ENCODE data around the gene NRXN2. TPM values are rescaled to one million over a fixed set of nuclear protein-coding genes. Genes with fewer than 3 reads are reported as not detected.

The NRXN2 gene
- polyA plus RNA-seq, 4 donors = 0.45 to 8.9 (median 2.7) TPM

DNA sequence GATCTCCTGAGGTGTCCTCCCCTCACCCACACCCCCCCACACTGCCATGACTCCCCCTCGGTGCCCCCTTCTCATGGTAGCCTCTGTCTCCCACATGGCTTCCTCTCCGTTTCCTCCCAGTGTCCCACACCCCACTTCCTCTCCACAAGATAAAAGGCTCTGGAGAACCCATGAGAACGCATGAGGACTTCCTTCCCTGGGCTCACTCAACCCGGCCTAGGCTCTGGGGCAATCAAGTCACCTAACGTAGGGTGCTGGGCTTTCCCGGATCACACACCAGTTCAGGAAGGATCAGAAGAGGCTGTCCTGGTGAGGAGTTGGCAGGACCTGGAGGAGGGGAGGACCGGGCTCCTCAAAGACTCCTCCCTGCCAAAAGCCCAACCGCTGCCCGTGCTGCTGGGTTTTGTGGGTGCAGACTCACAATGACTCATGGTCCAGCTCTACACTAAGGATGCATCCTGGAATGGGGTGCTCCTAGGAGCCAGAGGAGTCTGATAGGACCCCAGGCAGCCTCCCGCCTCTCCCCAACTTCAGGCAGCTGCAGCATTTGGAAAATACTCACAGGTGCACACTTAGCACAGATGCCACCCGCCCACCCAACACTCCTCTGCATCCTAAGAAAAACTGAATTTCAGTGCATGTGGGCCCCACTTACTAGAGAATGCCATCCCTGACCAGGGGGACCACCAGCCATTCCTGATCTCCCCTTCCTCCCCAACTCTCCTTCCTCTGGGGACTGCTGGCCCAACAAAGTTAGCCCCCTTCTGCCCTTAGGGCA lies 110.9 kb downstream of the NRXN2 start:
- Histone ChIP-seq H3K27ac (ENCODE audit: low read depth in 1 of 3, low read length in 2 of 3) (no peak overlapping the region), H3K27me3 (ENCODE audit: control insufficient read depth in 3 of 3, insufficient read depth in 3 of 3, low read length in 3 of 3) (peaks cover 0 to 20% (median 2%) of the 10 kb centered on the region in 3 donors), H3K4me3 (ENCODE audit: low read depth in 1 of 3, low read length in 3 of 3) (no peak overlapping the region), H3K4me1 (ENCODE audit: control insufficient read depth in 3 of 3, insufficient read depth in 2 of 3, low read depth in 1 of 3, low read length in 2 of 3) (peaks cover 0 to 3% (median 0%) of the 10 kb centered on the region in 3 donors), H3K36me3 (ENCODE audit: control insufficient read depth in 3 of 3, insufficient read depth in 2 of 3, low read depth in 1 of 3, low read length in 3 of 3) (peaks cover 0 to 25% (median 0%) of the 10 kb centered on the region in 3 donors), H3K9me3 (ENCODE audit: control insufficient read depth in 2 of 2, insufficient read depth in 1 of 2, low read depth in 1 of 2, low read length in 1 of 2) (no peaks in the 10 kb centered on the region)
- no peak for DNase-seq
- WGBS, 3 donors = 67 to 83% (median 67%) methylated on average over 11 of the region's 11 CpGs
- FAIRE-seq = no peak

DNA sequence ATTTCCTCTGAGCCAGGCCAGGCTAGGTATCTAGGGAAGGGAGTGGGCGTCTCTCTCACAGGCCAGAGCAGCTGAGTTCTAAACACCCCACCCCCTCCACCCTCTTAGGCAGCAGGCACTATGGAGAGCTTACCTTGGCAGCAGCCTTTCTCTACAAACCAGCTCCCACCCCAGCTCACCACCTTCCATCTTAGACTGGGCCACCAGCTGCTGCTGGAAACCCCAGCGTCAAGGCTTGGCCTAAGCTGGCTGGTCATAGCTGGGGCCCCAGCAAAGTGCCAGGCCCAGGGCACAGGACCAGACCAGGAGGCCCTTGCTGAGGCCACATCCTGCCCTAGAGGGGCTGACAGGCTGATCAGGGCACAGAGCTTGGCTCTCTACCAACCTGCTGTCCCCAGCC lies 111.8 kb downstream of the NRXN2 start:
- H3K9me3 ChIP-seq (ENCODE audit: control insufficient read depth in 2 of 2, insufficient read depth in 1 of 2, low read depth in 1 of 2, low read length in 1 of 2) = no peaks in the 10 kb centered on the region
- peaks cover 0 to 23% (median 2%) of the 10 kb centered on the region in 3 donors for H3K27me3 ChIP-seq (ENCODE audit: control insufficient read depth in 3 of 3, insufficient read depth in 3 of 3, low read length in 3 of 3)
- 76 to 91% (median 85%) methylated on average over 2 of the region's 2 CpGs for WGBS, 3 donors
- H3K27ac ChIP-seq (ENCODE audit: low read depth in 1 of 3, low read length in 2 of 3) = no peak overlapping the region
- H3K4me3 ChIP-seq (ENCODE audit: low read depth in 1 of 3, low read length in 3 of 3) = no peak overlapping the region
- peaks cover 0 to 3% (median 0%) of the 10 kb centered on the region in 3 donors for H3K4me1 ChIP-seq (ENCODE audit: control insufficient read depth in 3 of 3, insufficient read depth in 2 of 3, low read depth in 1 of 3, low read length in 2 of 3)
- H3K36me3 ChIP-seq (ENCODE audit: control insufficient read depth in 3 of 3, insufficient read depth in 2 of 3, low read depth in 1 of 3, low read length in 3 of 3) = peaks cover 0 to 27% (median 0%) of the 10 kb centered on the region in 3 donors
- no peak for DNase-seq
- no peak for FAIRE-seq

- Histone ChIP-seq H3K27me3 (ENCODE audit: control insufficient read depth in 3 of 3, insufficient read depth in 3 of 3, low read length in 3 of 3) (peaks cover 0 to 23% (median 2%) of the 10 kb centered on the region in 3 donors), H3K9me3 (ENCODE audit: control insufficient read depth in 2 of 2, insufficient read depth in 1 of 2, low read depth in 1 of 2, low read length in 1 of 2) (no peaks in the 10 kb centered on the region), H3K27ac (ENCODE audit: low read depth in 1 of 3, low read length in 2 of 3) (no peak overlapping the region), H3K4me1 (ENCODE audit: control insufficient read depth in 3 of 3, insufficient read depth in 2 of 3, low read depth in 1 of 3, low read length in 2 of 3) (peaks cover 0 to 3% (median 0%) of the 10 kb centered on the region in 3 donors), H3K36me3 (ENCODE audit: control insufficient read depth in 3 of 3, insufficient read depth in 2 of 3, low read depth in 1 of 3, low read length in 3 of 3) (peaks cover 0 to 24% (median 0%) of the 10 kb centered on the region in 3 donors), H3K4me3 (ENCODE audit: low read depth in 1 of 3, low read length in 3 of 3) (no peak overlapping the region)
- FAIRE-seq = no peak
- WGBS, 3 donors = 95 to 100% (median 96%) methylated on average over 3 of the region's 3 CpGs
- DNase-seq = no peak
These were observed 112.4 kb downstream of the NRXN2 start for GRCh38 chr11:64610596-64610995.

DNA sequence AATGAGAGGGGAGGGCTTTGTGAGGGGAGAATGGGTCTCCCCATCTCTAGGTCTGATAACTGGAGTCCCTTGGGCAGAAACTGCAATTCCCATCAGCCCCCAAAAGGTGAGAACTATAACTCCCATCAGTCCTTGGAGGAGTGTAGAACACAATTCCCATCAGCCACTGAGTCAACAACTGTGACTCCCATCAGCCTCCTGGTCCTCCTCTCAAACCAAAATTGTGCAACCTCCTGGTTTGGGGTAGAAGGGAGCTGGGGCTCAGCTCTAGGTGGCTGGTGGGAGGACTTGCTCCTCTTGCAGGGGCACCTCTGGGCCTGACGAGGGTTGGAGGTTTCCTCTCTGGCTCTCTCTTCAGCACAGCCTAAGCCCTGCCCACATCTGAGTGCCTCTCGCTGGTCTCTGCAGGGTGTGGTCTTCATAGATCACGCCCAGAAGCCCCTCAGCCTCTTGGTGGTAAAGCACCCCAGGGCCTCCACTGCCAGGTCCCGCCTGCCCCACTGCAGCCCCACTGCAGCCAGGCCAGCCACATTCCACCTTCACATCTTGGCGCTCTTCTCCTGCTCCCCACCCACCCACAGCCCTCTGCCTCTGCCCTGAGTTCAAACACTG lies 113.5 kb downstream of the NRXN2 start:
- no peak overlapping the region for H3K27ac ChIP-seq (ENCODE audit: low read depth in 1 of 3, low read length in 2 of 3)
- H3K4me1 ChIP-seq (ENCODE audit: control insufficient read depth in 3 of 3, insufficient read depth in 2 of 3, low read depth in 1 of 3, low read length in 2 of 3) = peaks cover 0 to 3% (median 0%) of the 10 kb centered on the region in 3 donors
- no peak for DNase-seq
- FAIRE-seq = no peak
- WGBS, 3 donors = 65 to 78% (median 70%) methylated on average over 5 of the region's 5 CpGs
- H3K36me3 ChIP-seq (ENCODE audit: control insufficient read depth in 3 of 3, insufficient read depth in 2 of 3, low read depth in 1 of 3, low read length in 3 of 3) = peaks cover 0 to 19% (median 0%) of the 10 kb centered on the region in 3 donors
- no peaks in the 10 kb centered on the region for H3K9me3 ChIP-seq (ENCODE audit: control insufficient read depth in 2 of 2, insufficient read depth in 1 of 2, low read depth in 1 of 2, low read length in 1 of 2)
- H3K27me3 ChIP-seq (ENCODE audit: control insufficient read depth in 3 of 3, insufficient read depth in 3 of 3, low read length in 3 of 3) = peaks cover 0 to 27% (median 2%) of the 10 kb centered on the region in 3 donors
- H3K4me3 ChIP-seq (ENCODE audit: low read depth in 1 of 3, low read length in 3 of 3) = no peak overlapping the region

GRCh38 chr11:64608636-64609035 lies 114.4 kb downstream of the NRXN2 start:
- H3K27ac ChIP-seq (ENCODE audit: low read depth in 1 of 3, low read length in 2 of 3) = no peak overlapping the region
- DNase-seq (no peak), FAIRE-seq (no peak)
- H3K4me3 ChIP-seq (ENCODE audit: low read depth in 1 of 3, low read length in 3 of 3) = no peak overlapping the region
- H3K4me1 ChIP-seq (ENCODE audit: control insufficient read depth in 3 of 3, insufficient read depth in 2 of 3, low read depth in 1 of 3, low read length in 2 of 3) = peaks cover 0 to 3% (median 0%) of the 10 kb centered on the region in 3 donors
- H3K27me3 ChIP-seq (ENCODE audit: control insufficient read depth in 3 of 3, insufficient read depth in 3 of 3, low read length in 3 of 3) = peaks cover 0 to 27% (median 2%) of the 10 kb centered on the region in 3 donors
- no peaks in the 10 kb centered on the region for H3K9me3 ChIP-seq (ENCODE audit: control insufficient read depth in 2 of 2, insufficient read depth in 1 of 2, low read depth in 1 of 2, low read length in 1 of 2)
- WGBS, 3 donors = 73 to 80% (median 75%) methylated on average over 12 of the region's 12 CpGs
- H3K36me3 ChIP-seq (ENCODE audit: control insufficient read depth in 3 of 3, insufficient read depth in 2 of 3, low read depth in 1 of 3, low read length in 3 of 3) = peaks cover 0 to 15% (median 0%) of the 10 kb centered on the region in 3 donors

DNA sequence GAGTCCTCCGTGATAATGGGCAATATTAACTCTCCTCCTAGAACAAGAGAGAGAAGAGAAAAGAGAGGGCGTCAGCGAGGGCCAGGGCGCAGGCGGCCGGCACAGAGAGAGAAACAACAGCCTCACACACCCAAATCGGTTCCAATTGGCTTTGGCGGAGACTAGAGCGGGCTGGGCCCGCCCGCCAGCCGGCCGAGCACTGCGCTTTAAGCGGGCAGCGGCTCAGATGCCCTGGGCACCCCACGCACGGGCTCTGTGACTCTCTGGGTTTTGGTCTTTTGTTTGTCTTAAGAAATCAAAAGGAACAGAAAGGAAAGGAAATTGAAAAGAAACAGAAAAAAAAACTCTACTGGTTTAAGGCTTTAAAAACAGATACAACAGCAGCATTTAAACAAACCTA lies 115.0 kb downstream of the NRXN2 start:
- Histone ChIP-seq H3K36me3 (ENCODE audit: control insufficient read depth in 3 of 3, insufficient read depth in 2 of 3, low read depth in 1 of 3, low read length in 3 of 3) (peaks cover 0 to 10% (median 0%) of the 10 kb centered on the region in 3 donors), H3K27ac (ENCODE audit: low read depth in 1 of 3, low read length in 2 of 3) (no peak overlapping the region), H3K4me1 (ENCODE audit: control insufficient read depth in 3 of 3, insufficient read depth in 2 of 3, low read depth in 1 of 3, low read length in 2 of 3) (peaks cover 0 to 3% (median 0%) of the 10 kb centered on the region in 3 donors), H3K27me3 (ENCODE audit: control insufficient read depth in 3 of 3, insufficient read depth in 3 of 3, low read length in 3 of 3) (peaks cover 0 to 27% (median 2%) of the 10 kb centered on the region in 3 donors), H3K9me3 (ENCODE audit: control insufficient read depth in 2 of 2, insufficient read depth in 1 of 2, low read depth in 1 of 2, low read length in 1 of 2) (no peaks in the 10 kb centered on the region), H3K4me3 (ENCODE audit: low read depth in 1 of 3, low read length in 3 of 3) (no peak overlapping the region)
- FAIRE-seq (no peak), DNase-seq (peak in 1 of 2 donors; percentile 7)
- WGBS, 3 donors = 11 to 49% (median 35%) methylated on average over 17 to 18 of the region's 18 CpGs

DNA sequence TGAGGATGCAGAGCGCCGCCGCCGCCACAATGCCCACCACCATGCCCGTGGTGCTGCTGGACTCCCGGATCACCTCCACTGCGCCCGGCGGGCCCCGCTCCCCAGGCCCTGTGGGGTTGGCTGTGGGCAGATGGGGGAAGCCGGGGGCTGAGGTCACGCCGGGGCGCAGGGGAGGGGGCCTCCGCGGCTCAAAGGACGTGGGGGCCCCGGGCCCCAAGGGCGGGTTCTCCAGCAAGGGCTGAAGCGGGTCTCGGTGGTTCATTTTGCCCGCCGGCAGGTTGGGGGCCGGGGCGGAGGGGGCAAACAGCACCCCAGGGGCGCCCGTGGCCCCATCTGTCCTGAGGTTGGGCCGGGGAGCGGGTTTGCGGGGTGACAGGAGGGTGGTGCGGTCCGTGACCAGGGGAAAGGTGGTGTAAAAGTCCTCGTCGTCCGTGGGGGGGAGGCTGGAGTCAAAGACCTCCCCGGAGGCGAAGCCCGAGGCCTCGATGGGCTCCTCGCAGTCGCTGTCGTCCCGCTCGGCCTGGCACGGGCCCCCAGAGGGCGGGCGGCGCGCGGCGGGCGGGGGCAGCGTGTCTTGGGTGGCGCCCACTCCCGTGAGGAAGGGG lies 115.5 kb downstream of the NRXN2 start:
- WGBS, 3 donors = 53 to 78% (median 59%) methylated on average over 32 to 55 of the region's 55 CpGs
- H3K4me3 ChIP-seq (ENCODE audit: low read depth in 1 of 3, low read length in 3 of 3) = no peak overlapping the region
- peaks cover 0 to 3% (median 0%) of the 10 kb centered on the region in 3 donors for H3K4me1 ChIP-seq (ENCODE audit: control insufficient read depth in 3 of 3, insufficient read depth in 2 of 3, low read depth in 1 of 3, low read length in 2 of 3)
- H3K27ac ChIP-seq (ENCODE audit: low read depth in 1 of 3, low read length in 2 of 3) = no peak overlapping the region
- peaks cover 0 to 7% (median 0%) of the 10 kb centered on the region in 3 donors for H3K36me3 ChIP-seq (ENCODE audit: control insufficient read depth in 3 of 3, insufficient read depth in 2 of 3, low read depth in 1 of 3, low read length in 3 of 3)
- H3K9me3 ChIP-seq (ENCODE audit: control insufficient read depth in 2 of 2, insufficient read depth in 1 of 2, low read depth in 1 of 2, low read length in 1 of 2) = no peaks in the 10 kb centered on the region
- DNase-seq (no peak), FAIRE-seq (no peak)
- H3K27me3 ChIP-seq (ENCODE audit: control insufficient read depth in 3 of 3, insufficient read depth in 3 of 3, low read length in 3 of 3) = peaks cover 0 to 27% (median 2%) of the 10 kb centered on the region in 3 donors

- Histone ChIP-seq H3K27me3 (ENCODE audit: control insufficient read depth in 3 of 3, insufficient read depth in 3 of 3, low read length in 3 of 3) (peaks cover 0 to 27% (median 2%) of the 10 kb centered on the region in 3 donors), H3K36me3 (ENCODE audit: control insufficient read depth in 3 of 3, insufficient read depth in 2 of 3, low read depth in 1 of 3, low read length in 3 of 3) (peaks cover 0 to 7% (median 0%) of the 10 kb centered on the region in 3 donors), H3K4me3 (ENCODE audit: low read depth in 1 of 3, low read length in 3 of 3) (no peak overlapping the region), H3K4me1 (ENCODE audit: control insufficient read depth in 3 of 3, insufficient read depth in 2 of 3, low read depth in 1 of 3, low read length in 2 of 3) (peaks cover 0 to 3% (median 0%) of the 10 kb centered on the region in 3 donors), H3K9me3 (ENCODE audit: control insufficient read depth in 2 of 2, insufficient read depth in 1 of 2, low read depth in 1 of 2, low read length in 1 of 2) (no peaks in the 10 kb centered on the region), H3K27ac (ENCODE audit: low read depth in 1 of 3, low read length in 2 of 3) (no peak overlapping the region)
- 74 to 82% (median 82%) methylated on average over 21 to 23 of the region's 23 CpGs for WGBS, 3 donors
- DNase-seq (no peak), FAIRE-seq (no peak)
These were observed 116.1 kb downstream of the NRXN2 start for GRCh38 chr11:64606796-64607380.
